Measurements from ENCODE around the gene SIRPD. TPM values are rescaled to one million over a fixed set of nuclear protein-coding genes. Genes with fewer than 3 reads are reported as not detected.

The SIRPD gene
- total and polyA plus RNA-seq, 7 donors, result 0.66 to 0.90 TPM; not detected in 5

- 80 to 86% methylated on average over 3 of the region's 3 CpGs for WGBS, 2 donors
- peaks cover 0 to 6% (median 0%) of the 10 kb centered on the region in 3 donors for H3K27me3 ChIP-seq
- intact Hi-C loops (cut with DNase I), result no loop called here
Observed at GRCh38 chr20:1507276-1507675, 50.2 kb downstream of the SIRPD start.

GRCh38 chr20:1505871-1506270 is 51.6 kb downstream of the SIRPD start:
- H3K27me3 ChIP-seq, result peaks cover 0 to 5% (median 0%) of the 10 kb centered on the region in 3 donors
- TF ChIP-seq CTCF (IDR thresholded peaks at IDR 0.05) (no peak), POLR2A (IDR thresholded peaks at IDR 0.05) (no peak), EP300 (IDR thresholded peaks at IDR 0.05) (no peak)
- intact Hi-C loops (cut with DNase I), result no loop called here
- H3K9me3 ChIP-seq, result no peaks in the 10 kb centered on the region
- H3K4me1 ChIP-seq, result no peaks in the 10 kb centered on the region
- 64 to 70% methylated on average over 1 of the region's 1 CpG for WGBS, 2 donors
- no peaks in the 10 kb centered on the region for H3K36me3 ChIP-seq
- no peak for DNase-seq
- H3K4me3 ChIP-seq, result no peak overlapping the region
- no peak overlapping the region for H3K27ac ChIP-seq

More at GRCh38 chr20:1507276-1507675, 50.2 kb downstream of the SIRPD start:
- no peaks in the 10 kb centered on the region for H3K9me3 ChIP-seq
- no peak overlapping the region for H3K4me3 ChIP-seq
- H3K4me1 ChIP-seq, result no peaks in the 10 kb centered on the region
- no peaks in the 10 kb centered on the region for H3K36me3 ChIP-seq
- no peak for TF ChIP-seq POLR2AphosphoS5 (IDR thresholded peaks at IDR 0.05)
- no peak for TF ChIP-seq CTCF (IDR thresholded peaks at IDR 0.05)
- TF ChIP-seq EP300 (IDR thresholded peaks at IDR 0.05), result no peak
- no peak for TF ChIP-seq POLR2A (IDR thresholded peaks at IDR 0.05)
- no peak for DNase-seq
- H3K27ac ChIP-seq, result no peak overlapping the region

GRCh38 chr20:1505361-1505760 is 52.1 kb downstream of the SIRPD start:
- TF ChIP-seq CTCF (IDR thresholded peaks at IDR 0.05) (no peak), POLR2AphosphoS5 (IDR thresholded peaks at IDR 0.05) (no peak), EP300 (IDR thresholded peaks at IDR 0.05) (no peak), POLR2A (IDR thresholded peaks at IDR 0.05) (no peak)
- H3K9me3 ChIP-seq, result no peaks in the 10 kb centered on the region
- peaks cover 0 to 5% (median 0%) of the 10 kb centered on the region in 3 donors for H3K27me3 ChIP-seq
- no peaks in the 10 kb centered on the region for H3K36me3 ChIP-seq
- DNase-seq, result no peak
- intact Hi-C loops (cut with DNase I), result no loop called here
- no peak overlapping the region for H3K4me3 ChIP-seq
- H3K27ac ChIP-seq, result no peak overlapping the region
- 76 to 83% methylated on average over 3 of the region's 3 CpGs for WGBS, 2 donors
- no peaks in the 10 kb centered on the region for H3K4me1 ChIP-seq

- TF ChIP-seq EP300 (IDR thresholded peaks at IDR 0.05) (no peak), CTCF (IDR thresholded peaks at IDR 0.05) (peak in 3 of 4 experiments; percentile 32 to 62 (median 53))
- DNase-seq, result no peak
- no peaks in the 10 kb centered on the region for H3K36me3 ChIP-seq
- intact Hi-C loops (cut with DNase I), result no loop called here
- no peaks in the 10 kb centered on the region for H3K9me3 ChIP-seq
- no peak overlapping the region for H3K27ac ChIP-seq
- H3K27me3 ChIP-seq, result peaks cover 0 to 5% (median 0%) of the 10 kb centered on the region in 3 donors
- H3K4me1 ChIP-seq, result no peaks in the 10 kb centered on the region
- H3K4me3 ChIP-seq, result no peak overlapping the region
- 0 to 3% methylated on average over 8 of the region's 8 CpGs for WGBS, 2 donors
Observed at GRCh38 chr20:1503564-1504227, 53.8 kb downstream of the SIRPD start.

GRCh38 chr20:1500496-1500895 is 57.0 kb downstream of the SIRPD start:
- WGBS, 2 donors, result 48 to 51% methylated on average over 3 of the region's 3 CpGs
- Histone ChIP-seq H3K27ac (no peak overlapping the region), H3K27me3 (peaks cover 0 to 5% (median 0%) of the 10 kb centered on the region in 3 donors), H3K9me3 (no peaks in the 10 kb centered on the region), H3K36me3 (no peaks in the 10 kb centered on the region), H3K4me1 (no peaks in the 10 kb centered on the region), H3K4me3 (no peak overlapping the region)
- TF ChIP-seq EP300 (IDR thresholded peaks at IDR 0.05) (no peak), POLR2A (IDR thresholded peaks at IDR 0.05) (no peak), CTCF (IDR thresholded peaks at IDR 0.05) (no peak), POLR2AphosphoS5 (IDR thresholded peaks at IDR 0.05) (no peak)
- no peak for DNase-seq
- intact Hi-C loops (cut with DNase I), result no loop called here

All from sigmoid colon (tissue), 7 donors.